ENCODE data around the gene AKAP3.
A peak's percentile ranks its signal among the peaks of the same experiment; 100 is the strongest.

The AKAP3 gene

DNA sequence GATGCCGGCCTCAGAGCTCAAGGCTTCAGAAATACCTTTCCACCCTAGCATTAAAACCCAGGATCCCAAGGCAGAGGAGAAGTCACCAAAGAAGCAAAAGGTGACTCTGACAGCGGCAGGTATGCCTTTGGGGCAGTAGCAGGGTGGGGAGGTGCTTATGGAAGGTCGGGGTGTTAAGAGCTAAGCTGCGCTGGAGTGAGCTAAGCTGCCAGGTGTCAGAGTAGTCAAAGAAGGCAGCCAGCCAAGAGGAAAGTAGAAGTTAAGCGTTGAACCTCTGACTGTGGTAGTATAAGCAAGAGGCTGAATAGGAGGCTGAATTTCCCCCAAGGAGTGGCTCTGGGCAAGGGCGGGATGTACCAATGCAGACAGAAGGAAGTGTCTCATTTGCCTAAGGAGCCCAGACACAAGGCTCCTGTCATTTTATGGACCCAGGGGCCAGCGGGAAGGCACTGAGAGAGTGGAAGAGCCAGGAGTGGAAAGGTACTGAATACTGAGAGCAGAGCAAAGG, 57.6 kb downstream of the AKAP3 start:
- DNase-seq, result no peak

GRCh38 chr12:4589941-4590340, 58.9 kb downstream of the AKAP3 start:
- no peak for DNase-seq

DNA sequence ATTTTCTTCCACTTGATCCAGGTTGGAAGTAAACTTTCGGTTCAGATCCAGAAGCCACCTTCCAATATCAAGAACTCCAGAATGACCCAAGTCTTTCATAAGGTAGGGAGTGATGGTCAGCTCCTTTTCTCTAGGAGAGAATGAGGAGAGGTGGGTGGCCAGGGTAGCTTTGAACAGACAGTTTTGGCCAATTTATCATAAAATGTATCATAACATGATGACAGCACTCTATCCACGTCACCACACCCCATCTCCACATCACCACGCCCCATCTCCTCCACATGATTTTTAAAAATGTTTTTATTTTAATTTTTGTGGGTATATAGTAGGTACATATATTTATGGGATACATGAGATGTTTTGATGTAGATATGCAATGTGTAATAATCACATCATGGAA, 59.9 kb downstream of the AKAP3 start:
- DNase-seq, result no peak

GRCh38 chr12:4587108-4587507, 61.7 kb downstream of the AKAP3 start:
- no peak for DNase-seq

GRCh38 chr12:4586500-4586899, 62.4 kb downstream of the AKAP3 start:
- no peak for DNase-seq

GRCh38 chr12:4584896-4585295, 64.0 kb downstream of the AKAP3 start:
- no peak for DNase-seq

DNA sequence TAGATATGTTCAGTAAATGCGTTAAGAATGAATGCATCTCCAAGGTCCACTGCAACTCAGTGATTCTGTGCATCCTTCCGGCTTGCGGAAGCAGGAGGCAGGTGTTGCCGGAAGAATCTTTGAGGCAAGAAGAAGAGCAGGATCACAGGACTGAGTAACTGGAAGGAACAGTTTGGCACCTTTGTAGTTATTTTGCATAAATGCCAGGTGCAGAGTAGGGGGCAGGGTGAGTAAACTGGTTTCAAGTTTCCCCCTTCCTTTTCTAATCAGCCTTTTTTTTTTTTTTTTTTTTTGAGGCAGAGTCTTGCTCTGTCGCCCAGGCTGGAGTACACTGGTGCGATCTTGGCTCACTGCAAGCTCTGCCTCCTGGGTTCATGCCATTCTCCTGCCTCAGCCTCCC, 64.6 kb downstream of the AKAP3 start:
- DNase-seq, result no peak

- DNase-seq, result no peak
Observed at GRCh38 chr12:4580281-4580688, 68.6 kb downstream of the AKAP3 start.

DNA sequence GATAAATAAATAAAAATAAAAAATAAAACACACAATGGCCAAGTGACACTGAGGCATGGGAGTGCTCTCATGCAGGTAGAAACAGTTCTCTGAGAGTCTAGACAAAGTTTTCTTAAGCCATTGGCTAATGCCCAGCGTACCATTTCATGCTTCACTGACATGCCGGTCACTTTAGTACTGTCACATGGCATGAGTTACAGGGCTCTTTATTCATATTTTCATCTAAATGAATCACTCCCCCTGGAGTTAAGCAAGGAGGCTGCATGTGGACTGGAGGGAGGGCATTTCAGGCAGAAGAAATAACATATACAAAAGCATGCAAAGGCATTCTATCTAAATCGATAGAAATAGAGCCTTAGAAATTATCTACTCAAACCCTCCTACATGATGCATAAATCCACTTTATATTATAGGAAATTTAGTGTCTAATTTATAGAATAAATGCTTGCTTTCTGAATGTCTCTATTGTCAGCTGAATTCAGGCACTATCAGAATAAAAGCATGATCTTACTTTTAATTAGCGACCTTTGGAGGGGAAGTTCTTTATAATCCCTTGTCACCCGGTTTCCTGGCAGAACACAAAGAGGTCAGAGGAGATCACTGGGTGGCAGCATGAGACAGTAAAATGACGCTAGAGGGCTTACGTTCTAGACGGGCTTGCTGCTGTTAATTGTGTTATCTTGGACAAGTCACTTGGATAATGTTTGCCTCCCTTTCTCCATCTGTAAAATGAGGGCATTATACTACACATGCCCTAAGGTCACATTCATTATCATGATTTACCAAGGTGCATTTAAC, 69.3 kb downstream of the AKAP3 start:
- peak; percentile 14 for DNase-seq

- no peak for DNase-seq
Observed at GRCh38 chr12:4572680-4573079, 76.2 kb downstream of the AKAP3 start.

GRCh38 chr12:4569261-4569660, 79.6 kb downstream of the AKAP3 start:
- no peak for DNase-seq

- no peak for DNase-seq
Observed at GRCh38 chr12:4567073-4567881, 81.6 kb downstream of the AKAP3 start.

- no peak for DNase-seq
Observed at GRCh38 chr12:4566474-4566873, 82.4 kb downstream of the AKAP3 start.
